GM18520 (cell line): ENCODE measurements around the gene EGFL8.
A peak's percentile ranks its signal among the peaks of the same experiment; 100 is the strongest.

Source experiments
- ATAC-seq: cut with Tn5 transposase; IDR thresholded peaks from one replicate; pipeline ENCODE4 v1.9.1; 2021; ENCODE audit not compliant: unreplicated experiment

EGFL8 gene

GRCh38 chr6:32167154-32167760, 2.9 kb downstream of the EGFL8 start:
- no peak for ATAC-seq

- ATAC-seq: no peak
Observed at GRCh38 chr6:32167761-32168262, 3.4 kb downstream of the EGFL8 start.

- no peak for ATAC-seq
Observed at GRCh38 chr6:32168350-32168749, 4.0 kb downstream of the EGFL8 start.

- ATAC-seq: no peak
Observed at GRCh38 chr6:32168807-32169591, 4.6 kb downstream of the EGFL8 start.

GRCh38 chr6:32170294-32170693, 5.9 kb downstream of the EGFL8 start:
- ATAC-seq: no peak

- no peak for ATAC-seq
Observed at GRCh38 chr6:32171234-32171633, 6.8 kb downstream of the EGFL8 start.

GRCh38 chr6:32173051-32173727, 8.8 kb downstream of the EGFL8 start:
- no peak for ATAC-seq

GRCh38 chr6:32174416-32174815, 10.0 kb downstream of the EGFL8 start:
- no peak for ATAC-seq

GRCh38 chr6:32175322-32175710, 10.9 kb downstream of the EGFL8 start:
- no peak for ATAC-seq

GRCh38 chr6:32175711-32176475, 11.5 kb downstream of the EGFL8 start, which contains the start of gene AGPAT1:
Gene AGPAT1 (minus strand): TSS chr6:32176084. CDS start chr6:32171496, 4,588 bp downstream.
- ATAC-seq: peak; percentile 26

GRCh38 chr6:32176476-32177182, 12.2 kb downstream of the EGFL8 start:
- ATAC-seq: no peak

GRCh38 chr6:32177183-32177787, 12.9 kb downstream of the EGFL8 start:
- peak; percentile 0 for ATAC-seq

GRCh38 chr6:32177788-32178546, 13.6 kb downstream of the EGFL8 start, which contains the start of gene RNF5:
Gene RNF5 (plus strand): TSS chr6:32178405. CDS start chr6:32178512, 107 bp downstream.
- ATAC-seq: peak; percentile 82

- ATAC-seq: no peak
Observed at GRCh38 chr6:32178547-32179440, 14.4 kb downstream of the EGFL8 start.

- no peak for ATAC-seq
Observed at GRCh38 chr6:32179766-32180405, 15.5 kb downstream of the EGFL8 start.

- no peak for ATAC-seq
Observed at GRCh38 chr6:32181148-32181702, 16.8 kb downstream of the EGFL8 start.

GRCh38 chr6:32181915-32182529, 17.6 kb downstream of the EGFL8 start:
- ATAC-seq: no peak
